GM19468 (cell line): ENCODE results near the gene RHOD.

ENCODE experiments used
- ATAC-seq: cut with Tn5 transposase; IDR thresholded peaks from one replicate; pipeline ENCODE4 v1.9.1; 2021; ENCODE audit warnings: mild to moderate bottlenecking, moderate library complexity, moderate number of reproducible peaks; ENCODE audit not compliant: unreplicated experiment; ENCODE audit errors: extremely low read depth

Gene RHOD

GRCh38 chr11:67058506-67058905, 1.9 kb downstream of the RHOD start:
- ATAC-seq = no peak

GRCh38 chr11:67059671-67060070, 3.0 kb downstream of the RHOD start:
- ATAC-seq = no peak

GRCh38 chr11:67060111-67060522, 3.5 kb downstream of the RHOD start:
- no peak for ATAC-seq

GRCh38 chr11:67062526-67063373, 6.1 kb downstream of the RHOD start:
- no peak for ATAC-seq

- no peak for ATAC-seq
These were observed 9.7 kb downstream of the RHOD start for GRCh38 chr11:67066333-67066709.

GRCh38 chr11:67071420-67072284, 15.0 kb downstream of the RHOD start:
- no peak for ATAC-seq

- no peak for ATAC-seq
These were observed 15.6 kb downstream of the RHOD start for GRCh38 chr11:67072295-67072694.

- no peak for ATAC-seq
These were observed 17.3 kb downstream of the RHOD start for GRCh38 chr11:67073908-67074307.

GRCh38 chr11:67076202-67076601, 19.6 kb downstream of the RHOD start:
- ATAC-seq = no peak

GRCh38 chr11:67079065-67079705, 22.5 kb downstream of the RHOD start:
- no peak for ATAC-seq

GRCh38 chr11:67082071-67082791, 25.6 kb downstream of the RHOD start:
- no peak for ATAC-seq

- no peak for ATAC-seq
These were observed 27.2 kb downstream of the RHOD start for GRCh38 chr11:67083786-67084366.

- ATAC-seq = no peak
These were observed 29.0 kb downstream of the RHOD start for GRCh38 chr11:67085617-67086016.

- ATAC-seq = no peak
These were observed 34.1 kb downstream of the RHOD start for GRCh38 chr11:67090717-67091116.

- ATAC-seq = no peak
These were observed 38.5 kb downstream of the RHOD start for GRCh38 chr11:67095214-67095507.

- ATAC-seq = no peak
These were observed 42.3 kb downstream of the RHOD start for GRCh38 chr11:67098799-67099429.

- no peak for ATAC-seq
These were observed 43.2 kb downstream of the RHOD start for GRCh38 chr11:67099831-67100324.

- no peak for ATAC-seq
These were observed 46.0 kb downstream of the RHOD start for GRCh38 chr11:67102664-67103063.

GRCh38 chr11:67105964-67106363, 49.3 kb downstream of the RHOD start:
- no peak for ATAC-seq
